OCI-LY1 (cell line): ENCODE measurements around the gene CACNA2D4.

ENCODE experiments used
- EZH2 ChIP-seq: fragments of 200-600 bp; sonication (generic), shearing (Covaris generic); IDR thresholded peaks from 2 replicates; pipeline ENCODE4 v1.8.0; 2017; ENCODE audit warnings: borderline replicate concordance, mixed run types, mild to moderate bottlenecking, antibody characterized with exemption, low read length, moderate library complexity, mixed read lengths
- TF ChIP-seq, protein P1 (sequence below): fragments of 200-600 bp; sonication (generic), shearing (Covaris generic); IDR thresholded peaks from 2 replicates; pipeline ENCODE4 v1.5.1; 2017; ENCODE audit warnings: mild to moderate bottlenecking, antibody characterized with exemption, low read length, moderate library complexity, mixed read lengths

DNA sequence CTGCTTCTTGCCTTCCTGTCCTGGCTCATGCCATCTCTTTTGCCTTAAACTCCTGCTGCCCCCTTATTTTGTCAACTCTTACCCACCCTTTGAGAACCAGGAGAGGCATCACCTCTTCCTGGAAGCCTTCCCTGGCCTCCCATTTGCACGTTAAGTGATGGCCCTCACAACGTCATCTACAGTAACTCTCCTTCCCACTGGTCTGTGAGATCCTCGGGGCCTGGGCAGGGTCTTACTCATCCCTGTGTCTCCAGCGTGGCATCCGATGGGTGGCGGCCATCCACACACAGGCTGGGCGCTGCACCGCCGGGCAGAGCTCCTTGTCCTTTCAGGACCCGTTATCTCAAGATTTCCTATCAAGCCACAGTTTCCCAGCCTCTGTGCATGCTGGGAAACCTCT lies 16.8 kb upstream of the CACNA2D4 start:
- TF ChIP-seq, protein P1, sequence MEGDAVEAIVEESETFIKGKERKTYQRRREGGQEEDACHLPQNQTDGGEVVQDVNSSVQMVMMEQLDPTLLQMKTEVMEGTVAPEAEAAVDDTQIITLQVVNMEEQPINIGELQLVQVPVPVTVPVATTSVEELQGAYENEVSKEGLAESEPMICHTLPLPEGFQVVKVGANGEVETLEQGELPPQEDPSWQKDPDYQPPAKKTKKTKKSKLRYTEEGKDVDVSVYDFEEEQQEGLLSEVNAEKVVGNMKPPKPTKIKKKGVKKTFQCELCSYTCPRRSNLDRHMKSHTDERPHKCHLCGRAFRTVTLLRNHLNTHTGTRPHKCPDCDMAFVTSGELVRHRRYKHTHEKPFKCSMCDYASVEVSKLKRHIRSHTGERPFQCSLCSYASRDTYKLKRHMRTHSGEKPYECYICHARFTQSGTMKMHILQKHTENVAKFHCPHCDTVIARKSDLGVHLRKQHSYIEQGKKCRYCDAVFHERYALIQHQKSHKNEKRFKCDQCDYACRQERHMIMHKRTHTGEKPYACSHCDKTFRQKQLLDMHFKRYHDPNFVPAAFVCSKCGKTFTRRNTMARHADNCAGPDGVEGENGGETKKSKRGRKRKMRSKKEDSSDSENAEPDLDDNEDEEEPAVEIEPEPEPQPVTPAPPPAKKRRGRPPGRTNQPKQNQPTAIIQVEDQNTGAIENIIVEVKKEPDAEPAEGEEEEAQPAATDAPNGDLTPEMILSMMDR = no peak
- TF ChIP-seq EZH2 = no peak
